Natural killer cell (primary cell): ENCODE data around the gene SLFN12L. TPM values are rescaled to one million over a fixed set of nuclear protein-coding genes. Genes with fewer than 3 reads are reported as not detected.

Source experiments
- ATAC-seq, 3 donors: fragments of 150-1000 bp in 2 of 3; fragments of 200-7000 bp in 1 of 3; cut with Tn5 transposase; 1 replicate in 1 of 3; 2 replicates in 2 of 3; pipeline ENCODE4 v1.10.0; 2021; ENCODE audit warnings: mild to moderate bottlenecking in 2 of 3, moderate library complexity in 2 of 3
- DNase-seq, 2 donors: peaks; one replicate each; pipeline versions ENCODE4 v3.0.0 to v3.0.0-alpha.2; 2013 to 2021; ENCODE audit warnings: mixed read lengths in 1 of 2
- H3K27ac ChIP-seq: one replicate; pipeline ENCODE4 v1.5.1; 2013; ENCODE audit warnings: mild to moderate bottlenecking, low read length
- H3K27me3 ChIP-seq: one replicate; pipeline ENCODE4 v1.6.1; 2013; ENCODE audit warnings: low read length; ENCODE audit not compliant: control insufficient read depth, insufficient read depth
- H3K36me3 ChIP-seq: one replicate; pipeline ENCODE4 v1.6.1; 2013; ENCODE audit warnings: low read length; ENCODE audit not compliant: control insufficient read depth, insufficient read depth
- H3K4me1 ChIP-seq: one replicate; pipeline ENCODE4 v1.6.1; 2013; ENCODE audit warnings: low read length; ENCODE audit not compliant: control insufficient read depth, insufficient read depth
- H3K4me3 ChIP-seq: one replicate; pipeline ENCODE4 v1.5.1; 2013; ENCODE audit warnings: low read length
- H3K9me3 ChIP-seq: one replicate; pipeline ENCODE4 v1.6.1; 2013; ENCODE audit warnings: low read length; ENCODE audit not compliant: control insufficient read depth, insufficient read depth
- H3K27ac Mint-ChIP-seq, 2 donors: one replicate each; pipeline ENCODE4 v1.8.0; 2022; ENCODE audit warnings: mild to moderate bottlenecking in 2 of 2, mixed read lengths in 2 of 2, moderate library complexity in 1 of 2
- H3K27me3 Mint-ChIP-seq, 2 donors: one replicate each; pipeline ENCODE4 v1.8.0; 2022; ENCODE audit warnings: low read depth in 2 of 2, mixed read lengths in 2 of 2
- H3K36me3 Mint-ChIP-seq: one replicate; pipeline ENCODE4 v1.8.0; 2022; ENCODE audit warnings: mixed read lengths
- H3K4me1 Mint-ChIP-seq, 2 donors: one replicate each; pipeline ENCODE4 v1.8.0; 2022; ENCODE audit warnings: mixed read lengths in 2 of 2
- H3K4me3 Mint-ChIP-seq: one replicate; pipeline ENCODE4 v1.8.0; 2022; ENCODE audit warnings: mild to moderate bottlenecking, moderate library complexity, mixed read lengths
- H3K9me3 Mint-ChIP-seq, 2 donors: one replicate each; pipeline ENCODE4 v1.8.0; 2022; ENCODE audit warnings: mixed read lengths in 2 of 2
- WGBS: methylation state at CpG from one replicate; pipeline ENCODE4 v1.1.7; 2013; ENCODE audit warnings: missing lambda C conversion rate; ENCODE audit not compliant: insufficient coverage; 5-methylcytosine and 5-hydroxymethylcytosine counted together
- intact Hi-C: fragments of 100-400 bp; cut with micrococcal nuclease; formaldehyde crosslinking; loops from one replicate; pipeline ENCODE4 v1.14.2; 2022
- total RNA-seq, 4 donors: library from RNA; stranded (reverse); fragments of 120-200 nt in 1 of 4; gene quantifications; one replicate each; pipeline versions ENCODE4 v1.2.3 to v1.2.4, GENCODE V29; 2013 to 2022
- TF ChIP-seq, protein P1 (sequence below): fragments of 200-600 bp; IDR thresholded peaks from one replicate; pipeline ENCODE4 v1.8.0; 2022; ENCODE audit warnings: antibody characterized with exemption

SLFN12L gene
- total RNA-seq, 3 donors from 2014 or later (not counting 1 experiment from before 2014, with no cell fraction given) = 126 to 174 (median 130) TPM

DNA sequence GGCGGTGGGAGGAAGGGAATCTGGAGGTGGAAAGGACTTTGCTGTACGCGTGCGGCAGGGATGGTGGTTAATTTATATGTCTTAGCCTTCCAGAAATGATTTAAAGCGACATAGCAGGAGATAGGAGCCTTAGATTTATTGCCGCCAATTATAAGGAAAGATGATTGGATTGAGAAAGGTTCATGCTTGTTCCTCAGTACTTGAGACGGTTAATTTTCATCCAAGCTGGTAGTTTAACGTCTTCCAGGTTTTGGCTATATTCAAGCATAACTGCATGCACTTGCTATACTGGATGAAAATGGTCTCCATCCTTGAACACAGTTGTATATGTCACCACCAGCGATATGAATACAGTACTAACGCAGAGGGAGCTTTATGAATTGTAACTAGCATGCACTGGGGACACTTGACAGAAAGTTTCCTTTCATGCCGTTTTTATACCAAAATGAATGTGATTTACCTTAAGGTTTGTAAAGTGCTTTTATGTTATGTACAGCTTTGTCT, 41.5 kb upstream of the SLFN12L start:
- no peaks in the 10 kb centered on the region for H3K27me3 ChIP-seq
- 6% methylated on average over 11 of the region's 11 CpGs for WGBS
- no peaks in the 10 kb centered on the region for H3K9me3 ChIP-seq
- no peaks in the 10 kb centered on the region for H3K36me3 Mint-ChIP-seq
- peaks cover 19 to 20% of the 10 kb centered on the region in 2 donors for H3K4me1 Mint-ChIP-seq
- peak in 1 of 2 donors; percentile 38 for DNase-seq
- H3K4me3 Mint-ChIP-seq = peak overlapping the region; percentile 96
- peak overlapping the region; percentile 92 for H3K27ac ChIP-seq
- H3K36me3 ChIP-seq = peaks cover 15% of the 10 kb centered on the region
- intact Hi-C loops = loop anchor here (1.0 to 5.0 kb wide), 3 partner anchors 8 to 267 kb away; partner anchors contain the start of gene AP2B1
- peaks cover 13% of the 10 kb centered on the region for H3K4me1 ChIP-seq
- H3K4me3 ChIP-seq = peak overlapping the region; percentile 85
- H3K27me3 Mint-ChIP-seq = no peaks in the 10 kb centered on the region
- H3K9me3 Mint-ChIP-seq = no peaks in the 10 kb centered on the region
- TF ChIP-seq, protein P1, sequence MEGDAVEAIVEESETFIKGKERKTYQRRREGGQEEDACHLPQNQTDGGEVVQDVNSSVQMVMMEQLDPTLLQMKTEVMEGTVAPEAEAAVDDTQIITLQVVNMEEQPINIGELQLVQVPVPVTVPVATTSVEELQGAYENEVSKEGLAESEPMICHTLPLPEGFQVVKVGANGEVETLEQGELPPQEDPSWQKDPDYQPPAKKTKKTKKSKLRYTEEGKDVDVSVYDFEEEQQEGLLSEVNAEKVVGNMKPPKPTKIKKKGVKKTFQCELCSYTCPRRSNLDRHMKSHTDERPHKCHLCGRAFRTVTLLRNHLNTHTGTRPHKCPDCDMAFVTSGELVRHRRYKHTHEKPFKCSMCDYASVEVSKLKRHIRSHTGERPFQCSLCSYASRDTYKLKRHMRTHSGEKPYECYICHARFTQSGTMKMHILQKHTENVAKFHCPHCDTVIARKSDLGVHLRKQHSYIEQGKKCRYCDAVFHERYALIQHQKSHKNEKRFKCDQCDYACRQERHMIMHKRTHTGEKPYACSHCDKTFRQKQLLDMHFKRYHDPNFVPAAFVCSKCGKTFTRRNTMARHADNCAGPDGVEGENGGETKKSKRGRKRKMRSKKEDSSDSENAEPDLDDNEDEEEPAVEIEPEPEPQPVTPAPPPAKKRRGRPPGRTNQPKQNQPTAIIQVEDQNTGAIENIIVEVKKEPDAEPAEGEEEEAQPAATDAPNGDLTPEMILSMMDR = no peak
- ATAC-seq = no peak
- H3K27ac Mint-ChIP-seq = peak overlapping the region; percentile 99

GRCh38 chr17:35578197-35578928, 40.9 kb upstream of the SLFN12L start, which contains the start of gene PEX12:
TSS of gene PEX12 (minus strand) at chr17:35578571. CDS start at chr17:35578021, 550 bp downstream.
- peaks cover 13% of the 10 kb centered on the region for H3K4me1 ChIP-seq
- peak within 1 kb of the TSS; percentile 99 for H3K27ac Mint-ChIP-seq
- ATAC-seq = peak; percentile 91 to 98 (median 96)
- peak within 1 kb of the TSS; percentile 96 for H3K4me3 Mint-ChIP-seq
- H3K27me3 ChIP-seq = no peaks in the 10 kb centered on the region
- no peaks in the 10 kb centered on the region for H3K9me3 Mint-ChIP-seq
- H3K36me3 ChIP-seq = peaks cover 15% of the 10 kb centered on the region
- under 1% methylated on average over 45 of the region's 45 CpGs for WGBS
- H3K27ac ChIP-seq = peak within 1 kb of the TSS; percentile 92
- H3K27me3 Mint-ChIP-seq = no peaks in the 10 kb centered on the region
- H3K9me3 ChIP-seq = no peaks in the 10 kb centered on the region
- H3K4me3 ChIP-seq = peak within 1 kb of the TSS; percentile 85
- DNase-seq = peak; percentile 76 to 96
- H3K4me1 Mint-ChIP-seq = peaks cover 19 to 20% of the 10 kb centered on the region in 2 donors
- no peaks in the 10 kb centered on the region for H3K36me3 Mint-ChIP-seq
- intact Hi-C loops = loop anchor here (1.0 to 5.0 kb wide), 3 partner anchors 9 to 266 kb away; partner anchors contain the start of gene AP2B1
- TF ChIP-seq, protein P1 = no peak

DNA sequence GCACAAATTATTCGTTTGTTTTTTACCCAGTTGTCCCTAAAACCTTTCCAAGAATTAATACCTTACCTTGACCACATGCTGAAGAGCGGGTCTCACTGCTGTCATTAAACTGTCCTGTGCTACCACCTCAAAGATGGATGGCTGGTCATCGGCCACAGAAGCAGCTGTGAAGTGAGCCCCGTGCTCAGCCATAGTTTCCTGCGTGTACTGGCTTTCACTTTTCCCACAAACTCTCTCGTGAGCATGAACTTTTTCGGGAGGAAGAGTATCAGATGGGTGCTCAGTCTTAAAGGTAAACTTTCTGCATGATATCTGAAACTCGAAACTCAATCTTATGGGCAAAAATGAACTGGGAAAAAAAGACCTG, 40.3 kb upstream of the SLFN12L start:
- intact Hi-C loops = loop anchor here (1.0 to 5.0 kb wide), 3 partner anchors 9 to 266 kb away; partner anchors contain the start of gene AP2B1
- Mint-ChIP-seq H3K36me3 (no peaks in the 10 kb centered on the region), H3K27me3 (no peaks in the 10 kb centered on the region), H3K9me3 (no peaks in the 10 kb centered on the region), H3K4me1 (peaks cover 19 to 20% of the 10 kb centered on the region in 2 donors), H3K27ac (peak overlapping the region; percentile 99), H3K4me3 (peak overlapping the region; percentile 96)
- WGBS = 1% methylated on average over 8 of the region's 8 CpGs
- Histone ChIP-seq H3K27me3 (no peaks in the 10 kb centered on the region), H3K4me1 (peaks cover 13% of the 10 kb centered on the region), H3K4me3 (peak overlapping the region; percentile 85), H3K9me3 (no peaks in the 10 kb centered on the region), H3K36me3 (peaks cover 15% of the 10 kb centered on the region), H3K27ac (peak overlapping the region; percentile 92)
- DNase-seq (peak in 1 of 2 donors; percentile 48), ATAC-seq (peak; percentile 1 to 33 (median 6))
- TF ChIP-seq, protein P1 = no peak
